ENCODE results near the gene LSS. TPM values are rescaled to one million over a fixed set of nuclear protein-coding genes. Genes with fewer than 3 reads are reported as not detected.
"Not testable (repeated sequence)": the region's sequence is repeated elsewhere in the genome, so short reads cannot be mapped to it uniquely, and the experiment has no call there.

Gene LSS
- total RNA-seq, 1 experiment from 2014 or later = 41.3 TPM

DNA sequence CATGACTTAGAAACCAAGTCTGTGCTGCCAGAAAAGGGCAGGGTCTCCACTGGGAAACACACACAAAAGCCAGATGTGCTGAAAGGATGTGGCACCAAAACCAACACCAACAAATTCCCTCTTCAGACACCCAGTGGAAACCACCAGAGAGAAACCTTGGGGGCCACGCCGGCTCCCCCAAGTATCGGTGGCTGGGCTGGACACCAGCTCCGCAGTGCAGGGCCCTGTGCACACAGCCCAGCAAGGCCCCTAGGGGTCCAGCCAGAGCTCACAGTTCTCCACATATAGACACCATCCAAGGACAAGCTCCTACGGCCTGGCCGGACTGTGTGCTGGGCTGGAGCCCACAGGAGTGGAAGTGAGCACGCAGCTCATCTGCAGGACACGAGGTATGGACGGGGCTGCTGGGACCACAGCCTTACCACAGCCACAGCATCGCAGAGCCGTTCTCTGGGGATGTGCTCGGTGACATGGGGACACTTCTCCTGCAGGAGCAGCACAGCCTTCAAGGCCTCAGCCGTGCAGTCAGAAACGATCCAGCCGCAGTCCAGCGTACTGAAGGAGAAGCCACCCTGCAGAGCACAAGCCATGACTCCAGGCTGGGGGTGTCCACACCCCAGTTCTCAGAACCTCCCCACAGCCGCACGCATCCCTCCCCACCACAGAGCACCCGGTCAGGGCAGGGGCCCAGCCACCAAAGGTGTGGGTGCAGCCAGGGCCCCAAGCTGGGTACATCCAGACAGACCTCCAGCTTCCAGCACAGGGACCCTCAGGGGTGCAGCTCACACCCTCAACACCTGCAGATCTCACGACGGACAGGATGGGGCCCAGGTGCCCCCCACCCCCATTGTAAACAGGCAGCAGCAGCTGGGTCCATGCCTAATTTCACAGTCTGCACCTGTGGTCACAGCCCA is 21.3 kb downstream of the LSS start:
- peaks cover 5% of the 10 kb centered on the region for H3K36me3 ChIP-seq

DNA sequence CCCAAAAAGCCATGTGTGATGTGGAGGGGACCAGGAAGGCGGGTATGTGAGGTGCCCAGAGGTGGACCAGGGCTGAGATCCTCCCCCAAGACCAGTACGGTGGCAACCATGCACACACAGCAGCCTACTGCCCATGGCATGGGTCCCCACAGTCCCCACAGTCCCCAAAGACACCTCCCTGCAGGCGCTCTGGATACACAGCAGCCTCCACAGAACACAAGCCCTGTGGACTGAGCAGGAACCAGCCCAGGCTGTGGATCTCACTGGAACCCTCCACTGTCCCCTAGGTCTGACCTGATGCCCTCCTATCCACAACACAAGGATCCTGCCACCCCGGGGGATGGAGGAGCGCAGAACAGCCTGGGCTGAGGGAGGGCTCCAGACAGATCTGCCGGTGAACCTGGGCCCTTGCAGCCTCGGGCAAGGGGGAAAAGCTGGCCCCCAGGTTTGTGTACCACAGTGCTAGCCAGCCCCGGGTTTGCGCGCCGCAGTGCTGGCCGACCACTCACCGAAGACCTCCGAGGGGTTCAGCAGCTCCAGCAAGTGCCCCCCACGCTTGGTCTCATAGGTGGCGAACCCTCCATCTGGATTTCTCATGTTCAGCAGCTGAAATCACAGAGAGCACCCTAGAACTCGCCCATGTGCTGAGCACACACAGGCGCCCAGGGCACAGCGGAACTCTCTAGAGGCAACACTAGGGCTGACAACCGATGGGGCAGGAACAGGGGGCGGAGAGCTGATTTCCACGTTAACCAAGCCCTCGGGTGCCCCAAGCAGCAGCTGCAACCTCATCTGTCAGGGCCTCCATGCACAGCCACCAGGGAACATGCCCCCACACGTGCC is 22.2 kb downstream of the LSS start:
- Histone ChIP-seq H3K9me3 (replicated peaks) (no peaks in the 10 kb centered on the region), H3K27me3 (no peaks in the 10 kb centered on the region), H3K27ac (no peak overlapping the region), H3K36me3 (peaks cover 5% of the 10 kb centered on the region), H3K4me3 (no peak overlapping the region), H3K4me1 (peaks cover 19% of the 10 kb centered on the region)
- DNase-seq = no peak

More for the DNA sequence above, 21.3 kb downstream of the LSS start:
- H3K9me3 ChIP-seq (replicated peaks) = no peaks in the 10 kb centered on the region
- no peaks in the 10 kb centered on the region for H3K27me3 ChIP-seq
- no peak overlapping the region for H3K4me3 ChIP-seq
- DNase-seq = peak in 1 of 2 experiments; percentile 38
- H3K4me1 ChIP-seq = peaks cover 19% of the 10 kb centered on the region
- peak overlapping the region; percentile 80 for H3K27ac ChIP-seq

DNA sequence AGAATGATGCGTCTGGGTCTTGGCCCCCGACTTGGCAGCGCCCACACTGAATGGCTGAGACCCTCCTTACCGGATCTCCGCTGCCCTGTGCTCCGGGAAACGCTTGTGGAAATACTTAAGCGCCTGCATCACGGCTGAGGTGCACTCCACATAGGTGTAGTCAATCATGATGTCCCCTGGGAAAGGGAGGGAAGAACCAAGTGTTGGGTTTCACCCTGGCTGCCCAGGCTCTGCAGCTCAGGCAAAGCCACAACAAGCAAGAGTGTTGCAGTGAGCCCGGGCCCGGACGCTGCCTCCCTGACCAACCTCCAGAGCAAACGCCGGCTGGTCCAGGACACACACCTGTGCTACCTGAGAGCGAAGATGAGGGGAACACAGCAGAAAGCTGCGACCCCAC is 22.8 kb downstream of the LSS start:
- Histone ChIP-seq H3K27me3 (no peaks in the 10 kb centered on the region), H3K4me1 (peaks cover 19% of the 10 kb centered on the region), H3K4me3 (no peak overlapping the region), H3K9me3 (replicated peaks) (no peaks in the 10 kb centered on the region), H3K36me3 (peaks cover 5% of the 10 kb centered on the region), H3K27ac (no peak overlapping the region)
- no peak for DNase-seq

DNA sequence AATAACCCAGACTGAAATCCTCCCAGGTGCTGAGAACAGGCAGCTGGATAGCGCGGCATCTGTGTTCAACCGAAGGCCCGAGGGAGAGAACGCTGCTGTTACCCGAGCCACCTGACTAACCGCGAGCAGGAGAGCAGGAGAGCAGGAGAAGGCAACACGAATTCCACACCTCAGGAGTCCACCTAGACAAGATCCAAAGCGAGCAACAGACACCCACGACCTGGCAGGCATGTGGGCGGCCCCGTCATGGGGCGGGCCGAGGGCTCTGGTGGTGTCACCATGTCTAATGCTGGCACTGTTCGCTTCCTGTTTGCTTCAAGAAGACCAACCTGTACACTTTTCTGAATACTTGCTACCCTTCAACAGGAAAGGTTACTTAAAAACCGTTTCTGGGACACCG is 23.4 kb downstream of the LSS start:
- Histone ChIP-seq H3K4me3 (no peak overlapping the region), H3K27me3 (no peaks in the 10 kb centered on the region), H3K4me1 (peaks cover 19% of the 10 kb centered on the region), H3K36me3 (peaks cover 9% of the 10 kb centered on the region), H3K9me3 (replicated peaks) (no peaks in the 10 kb centered on the region), H3K27ac (no peak overlapping the region)
- no peak for DNase-seq

DNA sequence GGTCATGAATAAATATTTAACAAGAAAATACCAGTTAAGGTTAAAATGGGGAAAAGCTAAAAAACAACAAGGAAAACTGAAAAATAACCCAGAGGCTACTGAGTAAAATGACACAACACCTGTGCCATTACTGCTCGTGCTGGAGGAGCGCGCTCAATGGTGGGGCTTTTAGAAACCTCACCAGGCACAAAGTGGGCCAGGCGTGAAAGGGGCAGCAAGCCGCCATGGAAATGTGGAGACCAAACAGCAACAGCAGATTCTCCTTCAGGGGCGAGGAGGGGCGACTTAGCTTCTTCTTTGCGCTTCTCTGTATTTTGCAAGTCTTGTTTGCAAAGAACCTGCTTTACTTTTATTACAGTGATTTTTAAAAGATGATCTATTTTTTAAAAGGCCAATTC is 25.4 kb downstream of the LSS start:
- Histone ChIP-seq H3K27me3 (no peaks in the 10 kb centered on the region), H3K4me1 (peaks cover 12% of the 10 kb centered on the region), H3K27ac (no peak overlapping the region), H3K4me3 (no peak overlapping the region), H3K36me3 (peaks cover 23% of the 10 kb centered on the region), H3K9me3 (replicated peaks) (no peaks in the 10 kb centered on the region)
- DNase-seq = no peak

DNA sequence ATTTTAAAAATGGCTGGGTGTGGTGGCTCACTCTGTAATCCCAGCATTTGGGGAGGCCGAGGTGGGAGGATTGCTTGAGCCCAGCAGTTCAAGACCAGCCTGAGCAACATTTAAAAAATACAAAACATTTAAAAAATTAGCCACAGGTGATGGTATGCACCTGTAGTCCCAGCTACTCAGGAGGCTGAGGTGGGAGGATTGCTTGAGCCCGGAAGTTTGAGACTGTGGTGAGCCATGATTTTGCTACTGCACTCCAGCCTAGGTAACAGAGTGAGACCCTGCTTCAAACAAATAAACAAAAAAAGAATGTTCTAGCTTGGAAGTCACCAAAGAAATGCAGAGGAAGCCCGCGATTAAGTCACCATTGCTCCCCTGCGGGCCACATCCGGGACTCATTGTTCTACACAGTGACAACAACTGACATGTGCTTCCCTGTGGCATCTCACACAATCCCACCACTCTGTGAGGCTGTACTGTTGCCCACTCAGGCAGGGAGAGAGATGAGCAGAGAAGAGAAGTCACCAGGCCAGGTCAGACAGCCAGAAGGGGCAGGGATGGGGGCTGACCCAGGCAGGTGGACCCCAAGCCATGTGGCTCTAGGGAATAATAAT is 25.9 kb downstream of the LSS start:
- Histone ChIP-seq H3K9me3 (replicated peaks) (no peaks in the 10 kb centered on the region), H3K4me1 (peaks cover 7% of the 10 kb centered on the region), H3K27me3 (no peaks in the 10 kb centered on the region), H3K36me3 (peaks cover 23% of the 10 kb centered on the region), H3K27ac (no peak overlapping the region), H3K4me3 (no peak overlapping the region)
- DNase-seq = no peak

DNA sequence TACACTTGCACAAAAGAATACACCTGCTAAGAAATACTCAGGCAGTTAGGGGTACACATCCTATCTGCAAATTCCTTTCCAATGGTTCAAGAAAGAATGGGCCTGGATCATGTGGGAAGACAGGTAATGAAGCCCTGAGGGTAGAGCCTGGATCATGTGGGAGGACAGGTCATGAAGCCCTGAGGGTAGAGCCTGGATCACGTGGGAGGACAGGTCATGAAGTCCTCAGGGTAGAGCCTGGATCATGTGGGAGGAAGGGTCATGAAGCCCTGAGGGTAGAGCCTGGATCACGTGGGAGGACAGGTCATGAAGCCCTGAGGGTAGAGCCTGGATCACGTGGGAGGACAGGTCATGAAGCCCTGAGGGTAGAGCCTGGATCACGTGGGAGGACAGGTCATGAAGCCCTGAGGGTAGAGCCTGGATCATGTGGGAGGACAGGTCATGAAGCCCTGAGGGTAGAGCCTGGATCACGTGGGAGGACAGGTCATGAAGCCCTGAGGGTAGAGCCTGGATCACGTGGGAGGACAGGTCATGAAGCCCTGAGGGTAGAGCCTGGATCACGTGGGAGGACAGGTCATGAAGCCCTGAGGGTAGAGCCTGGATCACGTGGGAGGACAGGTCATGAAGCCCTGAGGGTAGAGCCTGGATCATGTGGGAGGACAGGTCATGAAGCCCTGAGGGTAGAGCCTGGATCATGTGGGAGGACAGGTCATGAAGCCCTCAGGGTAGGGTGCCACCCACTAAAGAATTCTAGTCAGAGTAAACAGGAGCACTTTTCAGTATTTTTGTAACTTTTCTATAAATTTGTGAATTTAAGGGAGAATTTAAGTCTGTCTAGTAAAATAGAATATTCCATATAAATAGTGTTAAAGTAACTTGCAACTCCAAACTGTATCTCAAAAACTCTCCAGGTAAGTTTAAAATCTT is 27.4 kb downstream of the LSS start:
- H3K9me3 ChIP-seq (replicated peaks); H3K4me1 ChIP-seq; H3K27ac ChIP-seq; H3K4me3 ChIP-seq; H3K27me3 ChIP-seq; DNase-seq: not testable (repeated sequence)
- peaks cover 28% of the 10 kb centered on the region for H3K36me3 ChIP-seq

DNA sequence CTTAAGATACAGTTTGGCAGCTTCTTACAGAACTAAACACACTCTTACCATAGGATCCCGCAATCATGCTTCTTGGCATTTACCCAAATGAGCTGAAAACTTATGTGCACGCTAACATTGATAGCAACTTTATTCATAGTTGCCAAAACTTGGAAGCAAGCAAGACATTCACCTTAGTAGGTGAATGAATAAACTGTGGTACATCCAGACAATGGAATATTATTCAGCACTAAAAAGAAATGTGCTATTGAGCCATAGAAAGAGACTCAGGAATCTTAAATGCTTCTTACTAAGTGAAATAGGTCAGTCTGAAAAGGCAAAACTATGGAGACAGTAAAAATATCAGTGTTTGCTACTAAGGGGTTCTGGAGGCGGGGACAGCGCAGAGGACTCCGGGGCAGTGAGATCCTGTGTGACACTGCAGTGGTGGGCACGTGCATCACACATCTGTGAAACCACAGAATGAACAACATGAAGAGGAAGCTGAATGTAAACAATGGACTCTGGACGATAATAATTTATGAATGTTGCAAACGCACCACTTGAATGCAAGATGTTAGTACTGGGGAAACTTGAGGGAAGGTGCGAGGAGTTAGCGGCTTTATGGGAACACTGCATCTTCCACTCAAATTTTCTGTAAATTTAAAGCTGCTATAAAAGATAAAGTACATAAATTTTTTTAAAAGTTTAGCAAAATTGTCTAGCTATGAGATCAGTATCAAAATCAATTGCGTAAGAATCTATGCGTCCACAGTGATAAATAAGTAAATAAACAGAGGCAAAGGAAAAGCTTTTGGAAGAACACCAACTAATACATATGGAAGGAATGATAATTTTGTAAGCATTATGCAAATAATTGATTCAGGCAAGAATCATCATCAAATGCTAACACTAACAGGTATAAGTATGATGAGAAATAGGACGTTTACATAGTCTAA is 28.9 kb downstream of the LSS start:
- H3K36me3 ChIP-seq = peaks cover 30% of the 10 kb centered on the region
- no peak for DNase-seq

DNA sequence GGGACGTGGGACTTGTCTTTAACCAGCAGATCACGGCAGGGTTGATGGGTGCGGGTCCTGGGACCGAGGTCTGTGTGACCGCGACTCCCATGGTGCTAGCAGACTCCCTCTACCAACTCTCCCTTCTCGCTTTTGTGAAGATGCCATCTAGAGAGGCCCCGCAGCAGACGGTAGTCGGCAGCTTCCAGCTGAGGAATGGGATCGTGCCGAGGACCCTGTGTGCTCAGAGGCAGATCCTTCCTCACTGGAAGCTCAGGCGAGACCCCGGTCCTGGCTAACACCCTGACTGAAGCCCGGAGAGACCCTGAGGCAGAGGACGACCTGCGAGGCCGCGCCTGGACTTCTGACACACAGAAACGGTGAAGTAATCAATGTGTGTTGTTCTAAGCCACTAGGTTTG is 31.8 kb downstream of the LSS start:
- no peak overlapping the region for H3K27ac ChIP-seq
- H3K9me3 ChIP-seq (replicated peaks) = no peaks in the 10 kb centered on the region
- no peak for DNase-seq
- no peaks in the 10 kb centered on the region for H3K4me1 ChIP-seq
- H3K27me3 ChIP-seq = no peaks in the 10 kb centered on the region
- H3K36me3 ChIP-seq = peaks cover 35% of the 10 kb centered on the region
- no peak overlapping the region for H3K4me3 ChIP-seq

More for the DNA sequence above, 28.9 kb downstream of the LSS start:
- no peaks in the 10 kb centered on the region for H3K9me3 ChIP-seq (replicated peaks)
- no peak overlapping the region for H3K27ac ChIP-seq
- H3K27me3 ChIP-seq = no peaks in the 10 kb centered on the region
- H3K4me1 ChIP-seq = no peaks in the 10 kb centered on the region
- H3K4me3 ChIP-seq = no peak overlapping the region

DNA sequence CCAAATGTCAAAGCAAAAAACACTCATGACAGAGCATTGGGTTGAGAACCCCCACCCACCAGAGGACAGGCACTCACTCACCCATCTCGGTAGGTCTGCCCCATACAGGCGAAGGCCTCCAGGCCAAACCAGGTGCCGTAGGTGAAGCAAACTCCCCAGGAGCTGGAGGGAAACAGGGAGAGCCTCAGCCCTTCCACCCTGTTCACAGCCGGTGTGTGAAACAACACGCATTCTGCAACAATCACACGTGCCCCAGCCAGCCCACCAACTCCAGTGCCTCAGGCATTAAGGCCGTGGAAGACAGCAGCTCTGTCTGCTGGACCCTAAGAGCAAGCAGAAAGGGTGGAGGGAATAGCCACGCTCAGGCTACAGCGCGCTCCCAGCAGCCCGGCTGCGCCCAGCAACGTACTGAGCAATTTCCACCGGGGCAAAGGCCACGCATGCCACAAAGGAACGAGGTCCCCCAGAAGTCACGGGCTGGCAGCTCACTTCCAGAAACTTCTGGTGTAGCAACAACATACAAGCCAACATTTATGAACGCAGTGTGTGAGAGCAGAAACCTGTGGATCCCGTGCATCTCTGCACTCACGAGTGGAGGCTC is 32.9 kb downstream of the LSS start:
- no peaks in the 10 kb centered on the region for H3K27me3 ChIP-seq
- no peaks in the 10 kb centered on the region for H3K9me3 ChIP-seq (replicated peaks)
- peaks cover 34% of the 10 kb centered on the region for H3K36me3 ChIP-seq
- H3K4me3 ChIP-seq = no peak overlapping the region
- DNase-seq = peak in 1 of 2 experiments; percentile 3
- H3K27ac ChIP-seq = no peak overlapping the region
- H3K4me1 ChIP-seq = no peaks in the 10 kb centered on the region

DNA sequence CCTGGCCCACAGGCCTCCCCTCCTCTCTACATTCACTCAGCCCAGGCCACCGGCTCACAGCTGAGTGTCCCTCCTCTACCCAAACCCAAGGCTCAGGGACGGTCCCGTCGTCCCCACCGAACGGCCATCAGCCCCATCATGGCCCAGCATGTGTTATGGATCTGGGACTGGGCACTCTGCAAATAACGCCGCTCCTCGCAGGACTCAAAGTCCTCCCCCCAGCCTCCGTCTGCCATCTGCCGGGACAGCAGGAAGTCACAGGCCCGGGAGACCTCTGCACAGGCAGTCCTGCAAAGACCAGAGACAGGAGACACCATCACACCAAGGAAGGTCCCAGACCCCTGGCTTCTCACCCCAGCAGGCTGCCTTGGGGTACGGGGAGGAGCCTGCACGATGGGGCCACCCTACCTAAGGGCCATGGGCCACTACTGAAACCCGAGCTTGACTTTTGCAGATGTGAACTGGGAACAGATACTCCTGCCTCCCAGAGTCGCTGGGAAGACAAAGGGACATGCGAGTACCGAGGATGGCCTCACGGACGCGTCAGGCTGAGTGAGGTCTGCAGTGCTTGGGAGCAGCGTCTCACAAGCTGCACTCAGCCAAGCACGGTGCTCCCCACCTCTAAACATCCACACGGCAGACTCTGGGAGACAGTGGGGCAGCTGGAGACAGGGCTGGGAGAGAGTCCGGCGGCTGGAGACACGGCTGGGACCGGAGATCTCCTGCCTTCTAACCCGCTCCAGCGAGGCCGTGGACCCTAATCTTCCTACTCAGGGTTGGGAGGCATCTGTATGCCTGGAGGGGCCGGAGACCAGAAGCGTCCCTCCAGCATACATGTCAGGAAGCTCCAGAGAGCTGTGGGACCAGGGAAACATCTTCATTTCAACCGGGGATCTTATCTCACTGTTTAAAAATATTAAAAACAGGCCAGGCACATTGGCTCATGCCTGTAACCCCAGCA is 33.9 kb downstream of the LSS start:
- Histone ChIP-seq H3K9me3 (replicated peaks) (no peaks in the 10 kb centered on the region), H3K27ac (no peak overlapping the region), H3K4me1 (no peaks in the 10 kb centered on the region), H3K36me3 (peaks cover 26% of the 10 kb centered on the region), H3K4me3 (no peak overlapping the region), H3K27me3 (no peaks in the 10 kb centered on the region)
- no peak for DNase-seq

DNA sequence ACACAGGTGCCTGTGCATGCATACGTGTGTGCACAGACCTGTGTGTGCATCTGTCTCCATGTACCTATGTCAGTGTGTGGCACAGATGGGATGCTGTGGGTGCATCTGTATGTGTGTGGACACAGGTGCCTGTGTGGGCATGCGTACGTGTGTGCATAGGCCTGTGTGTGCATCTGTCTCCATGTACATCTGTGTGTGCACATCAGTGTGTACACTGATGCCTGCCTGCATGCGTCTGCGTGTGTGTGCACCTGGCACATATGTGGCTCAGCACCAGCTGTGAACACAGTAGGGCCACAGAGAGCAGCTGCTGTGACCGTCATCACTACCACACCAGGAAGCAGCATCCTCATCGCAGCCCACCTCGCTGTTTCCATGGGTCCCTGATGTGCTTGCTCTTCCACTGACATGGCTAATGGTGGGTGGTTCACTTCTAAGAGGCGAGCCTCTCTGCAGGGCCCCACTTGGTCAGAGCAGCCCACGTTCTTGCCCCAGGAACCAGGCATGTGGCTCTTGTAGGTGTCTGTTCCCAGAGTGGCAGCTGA is 34.7 kb downstream of the LSS start:
- Histone ChIP-seq H3K4me3 (no peak overlapping the region), H3K27ac (no peak overlapping the region), H3K9me3 (replicated peaks) (no peaks in the 10 kb centered on the region), H3K4me1 (peaks cover 5% of the 10 kb centered on the region), H3K27me3 (no peaks in the 10 kb centered on the region), H3K36me3 (peaks cover 18% of the 10 kb centered on the region; the same call in 1 of the 2 replicates)
- no peak for DNase-seq
